Fibroblast of lung (primary cell): Measurements from ENCODE around the gene TCEAL1.

ENCODE experiments used
- EZH2 ChIP-seq: IDR thresholded peaks from 2 replicates; pipeline ENCODE4 v1.5.1; 2012; ENCODE audit warnings: low read length, control low read depth, mild to moderate bottlenecking; ENCODE audit errors: missing control alignments
- TF ChIP-seq, protein P1 (sequence below), 2 donors: IDR thresholded peaks in 1 of 2; conservative IDR thresholded peaks in 1 of 2; 1 replicate in 1 of 2; 2 replicates in 1 of 2; pipeline ENCODE4 v1.5.1; 2011 to 2012; ENCODE audit warnings: low read length in 2 of 2, control low read depth in 1 of 2, inconsistent platforms in 1 of 2, low read depth in 1 of 2, mild to moderate bottlenecking in 1 of 2

DNA sequence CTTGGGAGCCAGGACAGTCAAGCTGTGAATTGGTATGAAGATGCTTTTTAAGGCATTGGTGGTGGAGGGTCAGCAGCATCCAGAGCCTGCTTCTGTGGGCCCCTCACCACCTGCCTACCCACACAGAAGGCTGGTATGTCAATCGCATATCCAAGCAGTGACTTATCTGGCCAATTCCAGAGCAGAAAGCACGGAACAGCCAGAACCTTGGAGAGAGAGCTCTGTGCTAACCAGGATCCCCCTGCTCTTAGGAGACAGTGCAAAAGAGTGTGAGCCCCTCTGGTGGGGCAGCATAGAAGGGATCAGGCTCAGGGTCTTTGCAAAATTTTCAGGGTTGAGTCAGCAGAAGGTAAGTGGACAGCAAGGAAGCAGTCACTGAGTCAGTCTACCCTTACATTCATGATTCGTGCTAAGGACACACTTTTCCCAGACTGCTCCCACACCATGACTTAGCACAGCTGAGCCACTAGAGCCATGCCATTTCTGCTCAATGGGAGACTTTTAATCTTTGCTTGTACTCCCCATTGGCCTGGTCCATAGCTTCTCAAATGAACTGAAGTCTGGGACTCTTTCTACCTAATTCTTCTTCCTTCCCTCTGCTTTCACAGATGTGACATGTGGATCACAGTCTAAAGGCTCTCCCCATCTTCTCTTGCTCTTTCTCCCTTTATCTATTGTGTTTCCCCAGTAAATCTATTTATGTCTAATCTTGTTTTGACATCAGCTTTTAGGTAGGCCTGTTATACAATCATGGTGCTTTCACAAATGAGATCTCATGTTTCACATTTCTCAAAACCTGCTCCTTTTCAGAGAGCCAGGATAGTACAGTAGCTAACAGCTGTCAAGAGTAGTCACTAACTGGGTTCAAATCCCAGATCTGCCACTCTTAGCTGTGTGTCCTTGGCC, 37.7 kb downstream of the TCEAL1 start:
- TF ChIP-seq, protein P1, sequence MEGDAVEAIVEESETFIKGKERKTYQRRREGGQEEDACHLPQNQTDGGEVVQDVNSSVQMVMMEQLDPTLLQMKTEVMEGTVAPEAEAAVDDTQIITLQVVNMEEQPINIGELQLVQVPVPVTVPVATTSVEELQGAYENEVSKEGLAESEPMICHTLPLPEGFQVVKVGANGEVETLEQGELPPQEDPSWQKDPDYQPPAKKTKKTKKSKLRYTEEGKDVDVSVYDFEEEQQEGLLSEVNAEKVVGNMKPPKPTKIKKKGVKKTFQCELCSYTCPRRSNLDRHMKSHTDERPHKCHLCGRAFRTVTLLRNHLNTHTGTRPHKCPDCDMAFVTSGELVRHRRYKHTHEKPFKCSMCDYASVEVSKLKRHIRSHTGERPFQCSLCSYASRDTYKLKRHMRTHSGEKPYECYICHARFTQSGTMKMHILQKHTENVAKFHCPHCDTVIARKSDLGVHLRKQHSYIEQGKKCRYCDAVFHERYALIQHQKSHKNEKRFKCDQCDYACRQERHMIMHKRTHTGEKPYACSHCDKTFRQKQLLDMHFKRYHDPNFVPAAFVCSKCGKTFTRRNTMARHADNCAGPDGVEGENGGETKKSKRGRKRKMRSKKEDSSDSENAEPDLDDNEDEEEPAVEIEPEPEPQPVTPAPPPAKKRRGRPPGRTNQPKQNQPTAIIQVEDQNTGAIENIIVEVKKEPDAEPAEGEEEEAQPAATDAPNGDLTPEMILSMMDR (conservative IDR thresholded peaks at IDR 0.05 in 1 of 2, IDR thresholded peaks at IDR 0.05 in 1 of 2; ENCODE audit: low read depth in 1 of 2, low read length in 2 of 2): no peak
- no peak for TF ChIP-seq EZH2
